GM12874 (cell line): ENCODE results near the gene TTC28.

Experiments
- CTCF ChIP-seq: IDR thresholded peaks from 2 replicates; pipeline ENCODE4 v1.5.1; 2011; ENCODE audit warnings: low read depth, mild to moderate bottlenecking, control low read depth, low read length, moderate library complexity; ENCODE audit not compliant: insufficient read depth

TTC28 gene

GRCh38 chr22:27934069-27934468 is 745.6 kb downstream of the TTC28 start:
- no peak for TF ChIP-seq CTCF

- TF ChIP-seq CTCF: no peak
Measured at GRCh38 chr22:27933186-27933983, 746.3 kb downstream of the TTC28 start.

GRCh38 chr22:27930331-27931060 is 749.1 kb downstream of the TTC28 start:
- no peak for TF ChIP-seq CTCF
